NCI-H187 (cell line): ENCODE measurements around the gene CAMTA2.

ENCODE experiments used
- DNase-seq, 2 experiments: peaks; one replicate each; lab custom pipeline; 2025; lab: John Stamatoyannopoulos, UW

The CAMTA2 gene

GRCh38 chr17:4967539-4968485 is 19.7 kb downstream of the CAMTA2 start, which contains the start of gene SPAG7:
Gene SPAG7 (minus strand): TSS chr17:4967817. CDS start chr17:4967804, 13 bp downstream.
- peak; percentile 76 to 88 for DNase-seq

GRCh38 chr17:4966844-4967538 is 20.5 kb downstream of the CAMTA2 start:
- DNase-seq, result peak; percentile 88 to 89

- DNase-seq, result no peak
Measured at GRCh38 chr17:4965311-4965986, 22.0 kb downstream of the CAMTA2 start.

GRCh38 chr17:4960279-4960922 is 27.1 kb downstream of the CAMTA2 start:
- DNase-seq, result no peak

GRCh38 chr17:4959261-4959965 is 28.1 kb downstream of the CAMTA2 start:
- no peak for DNase-seq

- no peak for DNase-seq
Measured at GRCh38 chr17:4958102-4958501, 29.4 kb downstream of the CAMTA2 start.

- DNase-seq, result no peak
Measured at GRCh38 chr17:4956493-4957061, 30.9 kb downstream of the CAMTA2 start.

GRCh38 chr17:4955091-4955490 is 32.4 kb downstream of the CAMTA2 start:
- DNase-seq, result no peak

GRCh38 chr17:4953451-4953961 is 34.0 kb downstream of the CAMTA2 start:
- no peak for DNase-seq

- DNase-seq, result no peak
Measured at GRCh38 chr17:4951486-4951885, 36.0 kb downstream of the CAMTA2 start.

GRCh38 chr17:4950746-4951204 is 36.7 kb downstream of the CAMTA2 start, which contains the start of gene ENO3:
Gene ENO3 (plus strand): TSS chr17:4951119. CDS start chr17:4951830, 711 bp downstream.
- no peak for DNase-seq

- no peak for DNase-seq
Measured at GRCh38 chr17:4950075-4950745, 37.3 kb downstream of the CAMTA2 start.

GRCh38 chr17:4949321-4950074 is 38.0 kb downstream of the CAMTA2 start:
- no peak for DNase-seq

GRCh38 chr17:4948931-4949320 is 38.5 kb downstream of the CAMTA2 start:
- peak; percentile 33 to 53 for DNase-seq

- DNase-seq, result peak; percentile 25 to 49
Measured at GRCh38 chr17:4948166-4948930, 39.1 kb downstream of the CAMTA2 start, which contains the start of gene PFN1. Gene PFN1 (minus strand): TSS chr17:4948530. CDS start chr17:4948394, 136 bp downstream.

- DNase-seq, result no peak
Measured at GRCh38 chr17:4947411-4948165, 39.9 kb downstream of the CAMTA2 start.

GRCh38 chr17:4947010-4947410 is 40.5 kb downstream of the CAMTA2 start:
- no peak for DNase-seq
